PC-3 (cell line): ENCODE measurements around the gene C3orf18. TPM values are rescaled to one million over a fixed set of nuclear protein-coding genes. Genes with fewer than 3 reads are reported as not detected.

Source experiments
- ATAC-seq: fragments of 200-7000 bp; cut with Tn5 transposase; 2 replicates; pipeline ENCODE4 v1.9.1; 2020; ENCODE audit warnings: mild to moderate bottlenecking, moderate library complexity
- BruUV-seq: library from RNA; stranded (reverse); fragments of 400-500 nt; replicated peaks from 2 replicates; lab custom pipeline; 2021; lab: Mats Ljungman, UMichigan
- CTCF ChIA-PET: fragments of 300-600 bp; sonication (Branson Sonifier 250); formaldehyde crosslinking; loops from one replicate; lab custom pipeline; 2022; ENCODE audit warnings: antibody characterized with exemption; lab: Charles Lee
- POLR2A ChIA-PET: fragments of 300-600 bp; sonication (Branson Sonifier 250); formaldehyde crosslinking; loops from one replicate; lab custom pipeline; 2022; ENCODE audit warnings: antibody characterized with exemption; ENCODE audit not compliant: unreplicated experiment; lab: Charles Lee
- DNase-seq: peaks from one replicate; pipeline ENCODE4 v3.0.0-alpha.2; 2015
- H2AFZ ChIP-seq: fragments of 300-600 bp; sonication (generic); 2 replicates; pipeline ENCODE4 v1.6.0; 2016; ENCODE audit warnings: antibody characterized with exemption, low read length
- H3F3A ChIP-seq: fragments of 300-600 bp; sonication (generic); one replicate; pipeline ENCODE4 v1.6.0; 2017; ENCODE audit warnings: antibody characterized with exemption, low read length, control low read depth, mild to moderate bottlenecking; ENCODE audit not compliant: unreplicated experiment
- H3K27ac ChIP-seq: fragments of 300-600 bp; sonication (generic); 2 replicates; pipeline ENCODE4 v1.5.1; 2016; ENCODE audit warnings: mild to moderate bottlenecking, low read length
- H3K27me3 ChIP-seq: fragments of 300-600 bp; sonication (generic); 2 replicates; pipeline ENCODE4 v1.6.1; 2016; ENCODE audit warnings: low read length, mixed read lengths
- H3K36me3 ChIP-seq: fragments of 300-600 bp; sonication (generic); 2 replicates; pipeline ENCODE4 v1.6.1; 2016; ENCODE audit warnings: low read depth, mixed run types, low read length, mixed read lengths
- H3K4me1 ChIP-seq: fragments of 300-600 bp; sonication (generic); 2 replicates; pipeline ENCODE4 v1.5.1; 2016; ENCODE audit warnings: low read length; ENCODE audit not compliant: insufficient read depth
- H3K4me2 ChIP-seq: fragments of 300-600 bp; sonication (generic); 2 replicates; pipeline ENCODE4 v1.6.0; 2016; ENCODE audit warnings: low read length
- H3K4me3 ChIP-seq: fragments of 300-600 bp; sonication (generic); 2 replicates; pipeline ENCODE4 v1.5.1; 2016; ENCODE audit warnings: mild to moderate bottlenecking, low read length, mixed read lengths
- H3K79me2 ChIP-seq: fragments of 300-600 bp; sonication (generic); 2 replicates; pipeline ENCODE4 v1.6.1; 2017; ENCODE audit warnings: low read length, mixed read lengths
- H3K9ac ChIP-seq: fragments of 300-600 bp; sonication (generic); 2 replicates; pipeline ENCODE4 v1.6.0; 2016; ENCODE audit warnings: mild to moderate bottlenecking, low read length
- H3K9me2 ChIP-seq: fragments of 300-600 bp; sonication (generic); replicated peaks from 2 replicates; pipeline ENCODE4 v1.6.1; 2016; ENCODE audit warnings: mixed run types, low read length, mixed read lengths
- H3K9me3 ChIP-seq: fragments of 300-600 bp; sonication (generic); 2 replicates; pipeline ENCODE4 v1.6.1; 2016; ENCODE audit warnings: low read length, mixed read lengths
- H4K20me1 ChIP-seq: fragments of 300-600 bp; sonication (generic); 2 replicates; pipeline ENCODE4 v1.6.1; 2016; ENCODE audit warnings: low read length, mixed read lengths
- CTCF ChIP-seq: fragments of 300-600 bp; sonication (generic); conservative IDR thresholded peaks from 2 replicates; pipeline ENCODE4 v1.5.1; 2017; ENCODE audit warnings: antibody characterized with exemption, low read depth, mild to moderate bottlenecking, low read length
- EZH2 ChIP-seq: fragments of 300-600 bp; sonication (generic); IDR thresholded peaks from one replicate; pipeline ENCODE4 v1.6.1; 2017; ENCODE audit warnings: antibody characterized with exemption, mild to moderate bottlenecking, low read length; ENCODE audit not compliant: unreplicated experiment
- EZH2phosphoT487 ChIP-seq: fragments of 300-600 bp; sonication (generic); IDR thresholded peaks from 2 replicates; pipeline ENCODE4 v1.6.1; 2018; ENCODE audit warnings: mild to moderate bottlenecking, antibody characterized with exemption, low read length, borderline replicate concordance
- intact Hi-C: fragments of 100-400 bp; cut with micrococcal nuclease; formaldehyde crosslinking; loops from 2 replicates; pipeline ENCODE4 v1.9.0; 2023
- total RNA-seq: library from RNA; depleted of rRNA; stranded (reverse); fragments of >200 nt; gene quantifications from 2 replicates; pipeline ENCODE4 v1.2.3, GENCODE V29; 2014

The C3orf18 gene
- total RNA-seq, 1 experiment from 2014 or later: 31.2 TPM

GRCh38 chr3:50610181-50610971 is 42.8 kb upstream of the C3orf18 start:
- ATAC-seq (no peak), DNase-seq (no peak)
- Histone ChIP-seq H4K20me1 (no peaks in the 10 kb centered on the region), H3K27me3 (no peaks in the 10 kb centered on the region), H3K9me3 (no peaks in the 10 kb centered on the region), H3K9me2 (no peaks in the 10 kb centered on the region), H3K4me1 (peaks cover 17% of the 10 kb centered on the region), H3K4me3 (peak overlapping the region; percentile 71), H2AFZ (no peak overlapping the region), H3K79me2 (no peaks in the 10 kb centered on the region), H3F3A (no peaks in the 10 kb centered on the region), H3K9ac (no peak overlapping the region), H3K27ac (no peak overlapping the region), H3K4me2 (peak overlapping the region; percentile 94), H3K36me3 (no peaks in the 10 kb centered on the region)
- POLR2A ChIA-PET: no interaction called here
- no TSS peak for BruUV-seq
- TF ChIP-seq EZH2: no peak
- TF ChIP-seq EZH2phosphoT487: no peak
- no peak for TF ChIP-seq CTCF
- intact Hi-C loops: loop anchor here (5.0 kb wide), 1 partner anchor 258 kb away; the partner anchor contains the start of genes CYB561D2 and NPRL2
- CTCF ChIA-PET: interaction anchor here (0.5 kb wide), 1 partner anchor 21 kb away, joined by 3 read pairs; no protein-coding TSS in a partner anchor

GRCh38 chr3:50609763-50610085 is 42.2 kb upstream of the C3orf18 start:
- Histone ChIP-seq H3F3A (no peaks in the 10 kb centered on the region), H2AFZ (no peak overlapping the region), H4K20me1 (no peaks in the 10 kb centered on the region), H3K4me3 (no peak overlapping the region), H3K9me3 (no peaks in the 10 kb centered on the region), H3K9ac (no peak overlapping the region), H3K4me1 (peaks cover 17% of the 10 kb centered on the region), H3K79me2 (no peaks in the 10 kb centered on the region), H3K27me3 (no peaks in the 10 kb centered on the region), H3K9me2 (no peaks in the 10 kb centered on the region), H3K27ac (no peak overlapping the region), H3K36me3 (no peaks in the 10 kb centered on the region), H3K4me2 (no peak overlapping the region)
- intact Hi-C loops: loop anchor here (5.0 kb wide), 1 partner anchor 257 kb away; the partner anchor contains the start of genes CYB561D2 and NPRL2
- ATAC-seq: no peak
- TF ChIP-seq CTCF: no peak
- no peak for TF ChIP-seq EZH2
- no peak for TF ChIP-seq EZH2phosphoT487
- DNase-seq: no peak
- CTCF ChIA-PET: interaction anchor here (0.5 kb wide), 1 partner anchor 20 kb away, joined by 3 read pairs; no protein-coding TSS in a partner anchor
- BruUV-seq: no TSS peak
- POLR2A ChIA-PET: no interaction called here
